Measurements from ENCODE around the gene SEPTIN10.
"Not testable (repeated sequence)": the region's sequence is repeated elsewhere in the genome, so short reads cannot be mapped to it uniquely, and the experiment has no call there.

The SEPTIN10 gene

DNA sequence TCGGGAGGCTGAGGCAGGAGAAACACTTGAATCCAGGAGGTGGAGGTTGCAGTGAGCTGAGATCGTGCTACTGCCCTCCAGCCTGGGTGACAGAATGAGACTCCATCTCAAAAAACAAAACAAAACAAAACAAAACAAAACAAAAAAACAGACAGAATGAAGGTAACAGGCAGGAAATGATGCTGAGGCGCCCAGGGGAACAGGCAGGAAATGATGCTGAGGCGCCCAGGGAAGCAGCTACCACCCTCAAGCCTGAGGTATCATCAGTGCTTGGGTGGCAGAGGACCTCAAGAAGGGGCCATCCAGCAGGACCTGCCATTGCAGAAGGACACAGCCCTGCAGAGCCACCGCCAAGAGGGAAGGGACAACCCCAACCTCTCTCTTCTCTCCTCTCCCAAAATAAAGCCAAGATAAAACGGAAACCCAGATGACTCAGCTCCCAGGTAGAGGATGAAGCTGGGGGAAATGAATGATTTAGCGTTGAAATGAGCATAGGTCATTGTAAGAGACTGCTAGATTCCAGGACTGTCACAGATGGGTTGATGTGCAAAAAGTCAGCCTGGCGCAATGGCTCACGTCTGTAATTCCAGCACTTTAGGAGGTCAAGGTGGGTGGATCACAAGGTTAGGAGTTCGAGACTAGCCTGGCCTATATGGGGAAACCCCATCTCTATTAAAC, 19.7 kb upstream of the SEPTIN10 start:
- DNase-seq: no peak

DNA sequence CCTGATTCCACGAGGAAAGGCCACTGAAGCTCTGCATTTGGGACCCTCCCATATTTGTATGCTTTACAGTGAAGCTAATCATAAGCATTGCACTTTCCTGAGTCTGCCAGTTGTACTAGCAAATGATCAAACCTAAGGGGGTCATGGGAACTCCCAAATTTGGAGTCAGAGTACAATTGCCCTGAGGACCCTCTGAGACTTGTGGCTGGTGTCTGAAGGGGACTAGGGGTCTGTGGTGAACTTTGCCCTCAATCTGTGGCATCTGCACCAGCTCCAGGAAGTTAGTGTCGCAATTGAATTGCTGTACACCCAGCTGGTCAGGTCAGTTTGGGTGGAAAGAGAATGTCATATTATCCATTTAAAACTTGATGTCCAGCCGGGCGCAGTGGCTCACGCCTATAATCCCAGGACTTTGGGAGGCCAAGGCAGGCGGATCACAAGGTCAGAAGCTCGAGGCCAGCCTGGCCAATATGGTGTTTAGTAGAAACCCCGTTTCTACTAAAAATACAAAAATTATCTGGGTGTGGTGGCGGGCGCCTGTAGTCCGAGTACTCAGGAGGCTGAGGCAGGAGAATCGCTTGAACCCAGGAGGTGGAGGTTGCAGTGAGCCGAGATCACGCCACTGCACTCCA, 18.5 kb upstream of the SEPTIN10 start:
- no peak for DNase-seq

DNA sequence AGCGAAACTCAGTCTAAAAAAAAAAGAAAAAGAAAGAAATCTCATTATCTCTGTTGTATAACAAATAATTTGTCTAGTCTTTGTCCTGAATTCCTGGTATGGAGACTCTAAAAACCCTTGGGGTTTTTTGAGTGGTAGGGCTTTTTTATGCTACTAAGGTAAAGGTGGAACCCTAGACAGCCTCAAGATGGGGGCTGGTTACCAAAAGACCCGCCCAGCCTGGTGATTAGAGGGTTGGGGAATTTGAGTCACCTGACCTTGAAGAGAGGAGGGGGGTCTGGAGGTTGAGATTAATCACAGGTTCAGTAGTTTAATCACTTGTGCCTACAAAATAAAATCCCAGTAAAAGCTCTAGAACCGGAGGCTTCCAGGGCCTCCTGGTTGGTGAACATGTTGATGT, 18.0 kb upstream of the SEPTIN10 start:
- DNase-seq: no peak

DNA sequence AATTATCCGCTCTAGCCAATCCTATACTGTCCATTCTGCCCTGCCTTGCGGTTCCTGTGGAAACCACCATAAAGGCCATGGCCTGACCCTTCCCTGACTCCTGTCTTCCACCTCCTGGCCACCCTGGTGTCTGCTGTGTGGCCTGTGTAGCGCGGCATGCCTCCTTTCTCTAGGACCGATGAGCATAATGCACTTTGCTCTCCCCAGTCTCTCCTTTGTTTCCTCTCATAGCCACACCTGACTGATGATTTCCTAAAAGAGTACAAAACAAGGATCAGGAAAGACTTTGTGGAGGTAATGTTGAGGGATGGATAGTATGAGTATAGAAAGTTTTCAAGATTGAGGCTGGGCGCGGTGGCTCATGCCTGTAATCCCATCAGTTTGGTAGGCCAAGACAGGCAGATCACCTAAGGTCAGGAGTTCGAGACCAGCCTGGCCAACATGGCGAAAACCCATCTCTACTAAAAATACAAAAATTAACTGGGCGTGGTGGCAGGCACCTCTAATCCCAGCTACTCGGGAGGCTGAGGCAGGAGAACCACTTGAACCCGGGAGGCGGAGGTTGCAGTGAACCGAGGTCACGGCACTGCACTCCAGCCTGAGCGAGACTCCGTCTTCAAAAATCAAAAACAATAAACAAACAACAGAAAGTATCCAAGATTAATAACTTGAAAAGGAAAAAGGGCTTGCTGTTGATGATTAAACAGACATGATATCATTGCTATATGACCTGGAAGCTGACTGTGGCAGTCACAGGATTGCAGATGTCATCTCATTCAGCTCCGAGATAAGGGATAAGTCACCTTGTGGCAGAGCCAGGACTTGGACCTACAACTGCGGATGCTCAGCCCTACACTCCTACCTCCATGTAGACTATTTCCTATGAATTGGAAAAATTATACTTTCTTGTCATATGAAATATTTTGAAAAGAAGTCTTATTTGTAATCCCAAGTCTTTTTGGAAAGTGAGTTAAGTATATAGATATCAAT, 17.0 kb upstream of the SEPTIN10 start:
- DNase-seq: no peak

DNA sequence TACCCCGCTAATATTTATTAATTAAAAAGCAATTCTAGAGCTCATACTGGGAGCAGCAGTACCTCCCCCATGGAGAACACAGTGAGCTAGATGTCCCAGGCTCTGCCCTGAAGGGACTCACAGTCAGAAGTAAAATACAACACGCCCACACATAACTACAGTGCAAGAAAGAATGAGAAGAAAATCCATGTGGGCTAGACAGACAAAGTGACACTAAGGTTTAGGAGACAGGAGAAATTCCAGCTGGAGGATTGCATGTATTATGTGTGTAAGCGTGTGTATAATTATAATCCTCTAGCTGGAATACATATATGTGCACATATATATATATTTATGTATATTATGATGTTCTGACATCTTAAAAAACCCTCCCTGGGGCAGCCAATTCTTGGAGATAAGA, 16.1 kb upstream of the SEPTIN10 start:
- no peak for DNase-seq

DNA sequence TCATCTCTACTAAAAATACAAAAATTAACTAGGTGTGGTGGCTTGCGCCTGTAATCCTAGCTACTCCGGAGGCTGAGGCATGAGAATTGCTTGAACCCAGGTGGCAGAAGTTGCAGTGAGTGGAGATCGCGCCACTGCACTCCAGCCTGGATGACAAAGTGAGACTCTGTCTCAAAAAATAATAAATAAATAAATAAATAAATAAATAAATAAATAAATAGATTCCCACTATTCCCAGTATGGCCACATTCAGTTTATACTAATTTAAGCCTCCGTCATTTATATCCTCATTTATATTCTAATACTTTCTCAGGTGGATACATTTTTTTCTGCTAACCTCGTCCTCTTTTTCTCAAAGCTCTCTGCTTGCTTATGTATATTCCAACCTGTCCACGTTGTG, 14.6 kb upstream of the SEPTIN10 start:
- not testable (repeated sequence) for DNase-seq

DNA sequence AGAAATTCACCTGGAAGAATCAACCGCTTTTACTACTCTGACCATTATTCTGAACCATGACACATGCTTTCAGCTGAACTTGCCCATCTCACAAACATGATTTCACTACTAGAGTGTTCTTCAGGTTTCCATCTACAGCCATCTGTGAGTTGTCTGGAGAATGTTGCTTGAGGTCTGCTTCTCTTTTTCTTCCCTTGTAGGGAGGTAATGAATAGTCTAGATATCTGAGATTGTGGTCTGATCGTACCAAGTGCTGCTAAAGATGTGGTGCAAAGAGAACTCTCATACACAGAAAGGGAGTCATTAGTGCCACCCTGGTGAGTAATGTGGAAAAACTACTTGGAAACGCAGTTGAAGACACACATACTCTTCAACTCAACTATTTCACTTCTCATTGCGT, 10.6 kb upstream of the SEPTIN10 start:
- no peak for DNase-seq

DNA sequence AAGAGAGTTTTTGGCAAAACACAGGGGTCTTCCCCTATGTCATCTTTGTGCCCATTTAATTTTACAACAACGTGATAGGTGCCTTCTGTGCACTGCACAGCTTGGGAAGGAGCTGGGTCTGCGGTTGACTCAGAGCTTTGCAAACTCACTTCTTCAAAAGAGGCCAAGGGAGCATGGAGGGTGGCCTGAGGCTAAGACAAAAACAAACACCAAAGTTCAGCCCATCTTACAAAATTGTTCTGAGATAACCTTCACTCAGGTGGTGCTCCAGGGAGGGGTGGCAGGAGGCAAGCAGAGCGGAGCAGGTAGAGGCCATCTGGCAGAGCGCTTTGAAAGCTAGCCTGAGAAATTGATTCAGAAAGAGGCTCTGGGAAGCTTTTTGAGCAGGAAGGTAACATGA, 10.2 kb upstream of the SEPTIN10 start:
- no peak for DNase-seq

DNA sequence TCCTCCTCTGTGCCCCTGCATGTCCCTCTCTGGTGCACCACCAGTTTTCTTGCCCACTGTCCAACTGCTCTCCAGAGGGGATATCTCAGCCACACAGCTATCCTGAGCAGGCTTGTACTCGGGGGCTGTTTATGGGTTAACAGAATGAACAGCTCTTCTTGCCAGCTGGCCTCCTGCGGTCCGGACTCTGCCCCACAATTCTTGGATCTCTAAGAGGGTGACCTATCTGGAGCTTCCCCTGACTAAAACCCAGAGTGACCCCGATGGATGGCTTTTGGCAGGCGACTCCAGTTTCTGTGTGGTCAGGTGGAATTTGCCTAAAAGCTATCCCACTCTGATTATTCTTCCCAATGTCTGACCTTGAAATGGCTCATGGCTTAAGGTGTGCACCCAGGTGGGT, 9.5 kb upstream of the SEPTIN10 start:
- DNase-seq: no peak

DNA sequence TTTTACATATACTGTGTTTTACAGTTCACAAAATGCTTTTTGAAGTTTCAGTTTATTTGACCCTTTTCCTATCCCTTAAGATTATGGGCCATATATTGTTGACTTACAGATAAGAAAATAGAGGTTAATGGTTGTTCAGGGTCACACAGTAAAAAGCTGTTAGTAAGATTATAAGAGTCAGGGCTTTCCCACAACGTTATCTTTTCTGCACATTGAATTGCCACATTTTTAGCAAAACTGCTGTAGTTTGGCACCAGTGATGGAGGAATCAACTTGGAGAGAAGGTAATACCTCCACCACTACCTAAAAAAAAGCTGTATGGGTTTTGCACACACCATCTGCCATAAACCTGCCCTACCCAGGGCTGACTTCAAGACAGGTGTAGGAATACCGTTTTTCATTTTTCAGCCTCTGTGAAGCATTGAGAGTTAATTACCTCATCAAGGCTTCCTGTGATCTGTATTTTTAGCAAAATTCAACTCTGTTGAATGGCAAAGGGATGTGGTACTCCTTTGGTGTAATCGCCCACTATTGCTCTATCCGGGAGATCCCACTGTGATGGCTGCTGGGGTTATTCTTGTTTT, 5.4 kb upstream of the SEPTIN10 start:
- DNase-seq: no peak

DNA sequence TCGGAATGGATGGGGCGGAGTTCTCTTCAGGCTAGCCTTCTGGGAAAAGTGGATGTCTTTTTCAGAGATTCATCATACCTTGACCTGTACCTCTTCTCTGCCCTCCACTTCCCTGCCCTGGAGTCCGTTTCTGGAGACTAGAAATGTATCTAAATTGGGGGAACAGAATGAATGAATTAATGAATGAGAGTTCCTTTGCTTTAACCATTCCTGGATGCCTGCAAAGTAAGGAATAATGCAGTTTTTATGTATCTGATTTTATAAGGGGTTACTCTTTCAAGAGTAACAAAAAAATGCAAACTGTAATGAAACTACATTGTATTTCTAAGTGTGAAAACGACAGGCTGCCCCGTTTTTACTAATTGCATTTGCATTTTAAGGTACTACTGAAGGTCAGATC, 2.4 kb upstream of the SEPTIN10 start:
- DNase-seq: no peak

DNA sequence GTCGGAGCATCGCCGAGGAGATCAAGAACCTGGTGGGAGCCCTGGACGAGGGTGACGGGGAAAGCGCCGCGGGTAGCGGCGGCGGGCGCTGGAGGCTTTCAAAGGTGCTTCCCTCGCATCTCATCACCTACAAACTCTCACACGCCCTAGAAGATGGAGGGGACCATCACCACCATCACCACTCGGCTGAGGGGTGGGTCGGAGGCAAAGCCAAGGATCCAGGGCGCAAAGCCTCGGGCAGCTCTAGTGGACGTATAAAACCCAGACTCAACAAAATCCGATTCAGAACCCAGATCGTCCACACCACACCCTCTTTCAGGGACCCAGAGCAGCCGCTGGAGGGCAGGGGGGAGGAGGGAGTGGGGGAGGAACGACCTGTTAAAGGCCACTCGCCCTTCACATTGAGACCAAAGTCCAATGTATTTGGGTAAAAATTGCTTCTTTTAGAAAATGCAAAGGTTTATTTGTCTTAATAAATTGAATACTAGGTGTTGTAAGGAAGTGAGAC, 1.9 kb upstream of the SEPTIN10 start:
- no peak for DNase-seq

DNA sequence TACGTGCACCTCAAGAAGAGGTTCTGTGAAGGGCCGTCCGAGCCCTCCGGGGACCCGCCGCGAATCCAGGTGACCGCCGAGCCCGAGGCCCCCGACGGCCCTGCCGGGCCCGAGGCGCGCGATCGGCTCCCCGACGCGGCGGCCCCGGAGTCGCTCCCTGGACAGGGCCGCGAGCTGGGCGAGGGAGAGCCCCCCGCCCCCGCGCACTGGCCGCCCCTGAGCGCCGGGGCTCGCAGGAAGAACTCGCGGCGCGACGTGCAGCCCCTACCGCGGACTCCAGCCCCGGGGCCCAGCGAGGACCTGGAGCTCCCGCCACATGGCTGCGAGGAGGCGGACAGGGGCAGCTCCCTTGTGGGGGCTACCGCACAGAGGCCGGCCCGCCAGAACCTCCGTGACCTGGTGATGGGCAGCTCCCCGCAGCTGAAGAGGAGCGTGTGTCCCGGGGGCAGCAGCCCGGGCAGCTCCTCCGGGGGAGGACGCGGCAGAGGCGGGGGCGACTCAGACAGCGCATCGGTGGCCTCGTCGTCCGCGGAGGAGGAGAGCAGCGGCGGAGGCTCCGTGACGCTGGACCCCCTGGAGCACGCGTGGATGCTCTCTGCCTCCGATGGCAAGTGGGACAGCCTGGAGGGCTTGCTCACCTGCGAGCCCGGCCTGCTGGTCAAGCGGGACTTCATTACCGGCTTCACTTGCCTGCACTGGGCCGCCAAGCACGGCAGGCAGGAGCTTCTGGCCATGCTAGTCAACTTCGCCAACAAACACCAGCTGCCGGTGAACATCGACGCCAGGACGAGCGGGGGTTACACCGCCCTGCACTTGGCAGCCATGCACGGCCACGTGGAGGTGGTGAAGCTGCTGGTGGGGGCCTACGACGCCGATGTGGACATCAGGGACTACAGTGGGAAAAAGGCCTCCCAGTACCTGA, 1.2 kb upstream of the SEPTIN10 start:
- DNase-seq: no peak

DNA sequence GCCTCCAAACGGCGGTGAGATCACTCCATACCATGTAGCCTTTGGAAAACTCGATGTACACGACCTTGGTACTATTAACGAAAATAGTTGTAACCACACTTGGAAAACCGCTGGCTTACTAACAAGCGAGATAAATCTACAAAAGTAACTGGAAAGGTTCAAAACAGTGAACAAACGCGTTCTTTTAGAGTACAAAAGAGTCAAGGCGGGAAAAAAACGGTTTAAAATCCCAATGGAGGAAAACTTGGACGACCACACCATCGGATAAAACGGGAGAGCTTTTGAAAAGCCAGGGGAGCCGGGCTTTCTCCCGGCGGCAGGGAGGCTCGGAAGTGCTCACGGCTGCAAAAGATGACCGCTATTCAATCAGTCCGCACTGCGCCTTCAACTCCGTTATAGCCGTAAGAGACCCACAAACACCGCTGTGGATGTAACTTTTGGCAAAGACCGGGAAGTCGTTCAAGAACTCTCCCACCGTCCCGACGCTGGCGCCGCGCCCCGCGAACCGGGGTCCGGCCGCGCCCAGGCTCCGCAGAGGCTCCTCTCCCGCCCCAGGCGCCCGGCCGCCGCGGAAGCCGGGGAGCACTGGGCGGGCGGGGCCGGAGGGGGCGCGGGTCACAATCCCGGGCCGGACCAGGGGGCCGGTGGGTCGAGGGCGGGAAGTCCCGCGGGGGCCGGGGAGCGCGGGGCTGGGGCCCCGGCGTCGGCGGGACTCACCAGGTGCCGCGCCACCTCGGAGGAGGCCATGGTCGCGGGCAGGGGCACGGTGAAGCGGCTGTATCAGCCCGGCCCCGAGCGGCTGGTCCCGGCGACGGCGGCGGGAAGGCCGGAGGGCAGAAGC, 465 bp downstream of the SEPTIN10 start:
- no peak for DNase-seq

DNA sequence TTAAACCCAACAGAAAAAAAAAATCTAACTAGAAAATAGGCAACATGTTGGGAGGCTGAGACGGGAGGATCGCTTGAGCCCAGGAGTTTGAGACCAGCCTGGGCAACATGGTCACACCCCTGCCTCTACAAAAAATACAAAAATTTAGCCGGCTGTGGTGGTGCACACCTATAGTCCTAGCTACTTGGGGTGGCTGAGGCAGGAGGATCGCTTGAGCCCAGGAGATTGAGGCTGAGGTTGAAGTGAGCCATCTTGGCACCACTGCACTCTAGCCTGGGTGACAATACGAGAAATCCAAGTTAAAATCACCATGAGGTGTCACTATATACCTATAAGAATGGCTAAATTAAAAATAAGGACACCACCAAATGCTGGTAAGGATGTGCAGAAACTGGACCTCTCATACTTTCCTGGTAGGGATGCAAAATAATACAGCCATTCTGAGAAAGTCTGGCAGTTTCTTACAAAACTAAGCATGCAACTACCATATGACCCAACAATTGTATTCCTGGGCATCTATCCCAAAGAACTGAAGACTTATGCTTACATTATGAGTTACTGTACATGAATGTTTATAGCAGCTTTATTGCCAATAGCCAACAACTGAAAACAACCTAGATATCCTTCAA, 2.2 kb downstream of the SEPTIN10 start:
- no peak for DNase-seq

DNA sequence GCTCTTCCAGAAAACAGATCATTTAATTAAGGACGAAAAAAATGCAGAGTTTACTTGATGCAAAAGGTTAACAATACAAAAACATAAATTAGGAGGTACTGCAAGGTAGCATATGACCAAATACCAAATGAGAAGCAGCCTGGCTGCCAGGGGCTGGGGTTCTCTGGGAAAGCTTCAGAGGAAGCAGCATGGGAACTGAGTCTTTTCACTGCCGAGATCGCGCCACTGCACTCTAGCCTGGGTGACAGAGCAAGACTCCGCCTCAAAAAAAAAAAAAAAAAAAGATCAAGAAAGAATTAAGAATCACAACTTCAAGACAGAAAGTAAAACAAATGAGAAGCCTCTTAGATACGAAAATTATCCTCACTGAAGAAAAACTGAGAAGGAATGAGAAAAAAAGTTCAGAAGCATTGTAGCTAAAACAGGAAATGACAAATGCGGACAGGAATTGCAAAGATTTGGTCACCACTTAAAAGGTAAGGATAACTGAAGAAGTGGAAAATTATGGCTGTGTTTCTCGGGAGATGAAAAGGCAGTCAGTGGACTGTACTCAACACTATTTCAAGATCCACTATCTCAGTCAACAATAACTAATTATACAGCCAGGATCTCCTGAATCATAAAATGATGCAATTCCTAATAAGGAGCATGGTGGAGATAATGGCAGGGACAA, 4.3 kb downstream of the SEPTIN10 start:
- DNase-seq: no peak

DNA sequence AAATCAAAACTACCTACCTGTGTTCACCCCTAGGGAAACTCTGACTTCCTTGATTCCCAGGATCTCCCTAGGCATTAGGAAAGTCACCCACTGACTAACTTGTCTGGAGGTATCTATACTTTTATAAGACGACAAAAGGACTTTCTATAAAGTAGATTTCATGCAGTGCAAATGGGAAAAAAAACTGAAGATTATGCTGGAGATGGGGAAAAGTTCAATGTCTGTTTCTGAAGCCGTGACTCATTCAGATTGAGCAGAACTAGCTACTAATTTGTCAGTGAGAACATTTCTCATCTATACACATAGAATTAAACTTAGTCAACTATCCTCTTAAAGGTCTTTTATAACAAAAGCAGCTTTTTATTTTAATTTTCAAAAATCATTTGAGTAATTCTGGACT, 6.0 kb downstream of the SEPTIN10 start:
- no peak for DNase-seq

DNA sequence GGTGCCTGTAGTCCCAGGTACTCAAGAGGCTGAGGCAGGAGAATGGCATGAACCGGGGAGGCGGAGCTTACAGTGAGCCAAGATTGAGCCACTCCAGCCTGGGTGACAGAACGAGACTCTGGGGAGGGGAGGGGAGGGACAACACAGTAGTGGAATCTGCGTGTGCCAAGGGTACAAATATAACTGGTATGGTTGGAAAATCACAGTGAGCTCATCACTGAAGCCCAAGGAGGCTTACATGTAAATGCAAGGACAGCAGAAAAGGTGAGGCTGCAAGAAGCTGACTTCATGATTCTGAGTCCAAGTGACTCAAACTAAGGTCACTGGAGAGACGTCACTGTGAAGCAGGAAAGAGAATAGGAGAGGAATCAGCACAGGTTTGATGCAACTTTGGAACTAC, 9.2 kb downstream of the SEPTIN10 start:
- no peak for DNase-seq

DNA sequence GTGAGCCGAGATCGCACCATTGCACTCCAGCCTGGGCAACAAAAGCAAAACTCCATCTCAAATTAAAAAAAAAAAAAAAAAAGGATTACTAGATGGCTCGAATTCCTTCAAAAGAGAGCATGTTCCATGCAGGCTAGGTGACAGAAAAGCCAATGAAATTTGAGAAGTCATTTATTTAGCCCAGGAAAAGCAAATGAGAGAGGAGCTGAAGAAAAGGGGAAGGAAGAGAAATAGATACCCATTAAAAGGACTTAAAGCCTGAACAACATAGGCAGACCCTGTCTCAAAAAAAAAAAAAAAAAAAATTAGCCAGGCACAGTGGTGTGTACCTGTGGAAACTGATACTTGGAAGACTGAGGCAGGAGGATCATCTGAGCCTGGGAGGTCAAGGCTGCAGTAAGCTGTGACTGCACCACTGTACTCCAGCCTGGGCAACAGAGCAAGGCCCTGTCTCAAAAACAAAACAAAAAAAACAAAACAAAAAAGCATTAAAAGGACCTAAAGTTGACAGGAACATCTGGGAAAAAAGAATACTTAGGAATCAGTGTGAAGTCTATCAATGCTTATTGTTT, 11.1 kb downstream of the SEPTIN10 start:
- DNase-seq: no peak

DNA sequence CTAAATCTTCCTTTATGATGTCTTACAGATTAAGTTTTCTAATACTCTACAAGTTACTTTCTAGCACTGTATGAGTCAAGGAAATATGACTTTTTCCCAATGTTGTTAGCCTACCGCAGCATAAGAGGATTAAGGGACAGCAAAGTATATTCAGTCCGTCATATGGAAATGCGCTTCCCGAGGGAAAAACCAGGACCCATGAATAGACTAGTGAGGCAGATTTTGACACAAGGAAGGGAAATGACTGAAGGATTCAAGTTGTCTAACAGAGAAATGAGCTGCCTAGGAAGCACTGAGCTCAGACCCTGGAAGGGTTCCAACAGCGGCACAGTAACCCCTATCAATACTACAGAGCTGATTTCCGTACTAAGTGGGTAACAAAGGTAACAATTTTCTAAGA, 12.0 kb downstream of the SEPTIN10 start:
- DNase-seq: no peak
